UCSD-AML1 (cell line): ENCODE measurements around the gene OR5A2.
A peak's percentile ranks its signal among the peaks of the same experiment; 100 is the strongest.
"Not testable (repeated sequence)": the region's sequence is repeated elsewhere in the genome, so short reads cannot be mapped to it uniquely, and the experiment has no call there.

Source experiments
- DNase-seq: peaks from one replicate; lab custom pipeline; 2025; ENCODE audit not compliant: unreplicated experiment; lab: John Stamatoyannopoulos, UW

Gene OR5A2

DNA sequence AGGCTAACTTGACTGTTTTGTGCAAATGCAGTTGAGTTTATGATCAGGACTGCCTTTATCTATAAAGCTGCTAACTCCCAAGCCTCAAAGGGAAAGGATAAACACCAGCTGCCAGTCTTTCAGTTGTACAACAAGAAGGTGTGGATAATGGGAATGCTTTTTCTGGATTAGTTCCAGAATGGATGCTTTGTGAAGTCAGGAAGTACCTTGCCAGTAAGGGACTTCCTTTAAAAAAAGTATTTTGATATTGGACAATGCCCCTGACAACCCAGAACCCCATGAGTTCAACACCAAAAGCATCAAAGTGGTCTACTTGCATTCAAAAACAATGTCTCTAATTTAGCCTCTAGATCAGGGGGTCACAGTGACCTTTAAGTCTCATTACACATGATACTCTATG, 32.0 kb downstream of the OR5A2 start:
- DNase-seq, result no peak

DNA sequence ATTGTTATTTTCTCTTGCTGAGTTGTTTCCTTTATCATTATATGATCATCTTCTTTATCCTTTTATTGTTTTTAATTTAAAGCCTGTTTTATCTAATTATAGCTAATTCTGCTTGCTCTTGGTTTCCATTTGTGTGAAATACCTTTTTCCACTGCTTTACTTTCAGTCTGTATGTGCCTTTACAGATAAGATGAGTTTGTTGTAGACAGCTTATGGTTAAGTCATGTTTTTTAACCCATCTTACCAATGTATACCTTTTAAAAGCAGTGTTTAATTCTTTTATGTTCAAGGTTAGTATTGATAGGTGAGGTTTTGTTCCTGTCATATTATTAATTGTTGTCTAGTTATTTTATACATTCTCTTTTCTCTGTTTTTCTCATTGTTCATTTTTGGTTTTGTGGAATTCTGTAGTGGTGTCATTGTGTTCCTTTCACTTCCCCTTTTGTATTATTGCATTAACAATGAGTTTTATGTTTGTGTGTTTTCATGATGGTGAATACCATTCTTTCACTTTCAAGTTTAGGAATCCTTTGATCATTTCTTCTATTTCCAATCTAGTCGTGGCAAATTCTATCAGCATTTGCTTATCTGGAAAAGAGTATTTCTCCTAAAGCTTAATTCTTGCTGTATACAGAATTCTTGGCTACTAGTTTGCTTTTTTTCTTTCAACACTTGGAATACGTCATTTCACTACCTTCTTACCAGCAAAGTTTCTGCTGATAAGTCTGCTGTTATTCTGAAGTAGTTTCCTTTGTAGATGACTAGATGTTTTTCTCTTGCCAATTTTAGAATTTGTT, 45.8 kb downstream of the OR5A2 start:
- DNase-seq, result no peak

DNA sequence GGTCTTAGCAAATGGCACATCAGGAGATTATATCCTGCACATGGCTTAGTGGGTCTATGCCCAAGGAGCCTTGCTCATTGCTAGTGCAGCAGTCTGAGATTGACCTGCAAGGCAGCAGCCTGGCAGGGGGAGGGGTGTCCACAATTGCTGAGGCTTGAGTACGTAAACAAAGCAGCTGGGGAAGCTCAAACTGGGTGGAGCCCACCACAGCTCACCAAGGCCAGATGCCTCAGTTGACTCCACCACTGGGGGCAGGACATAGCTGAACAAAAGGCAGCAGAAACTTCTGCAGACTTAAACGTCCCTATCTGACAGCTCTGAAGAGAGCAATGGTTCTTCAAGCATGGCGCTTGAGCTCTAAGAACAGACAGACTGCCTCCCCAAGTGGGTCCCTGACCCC, 53.9 kb downstream of the OR5A2 start:
- not testable (repeated sequence) for DNase-seq

DNA sequence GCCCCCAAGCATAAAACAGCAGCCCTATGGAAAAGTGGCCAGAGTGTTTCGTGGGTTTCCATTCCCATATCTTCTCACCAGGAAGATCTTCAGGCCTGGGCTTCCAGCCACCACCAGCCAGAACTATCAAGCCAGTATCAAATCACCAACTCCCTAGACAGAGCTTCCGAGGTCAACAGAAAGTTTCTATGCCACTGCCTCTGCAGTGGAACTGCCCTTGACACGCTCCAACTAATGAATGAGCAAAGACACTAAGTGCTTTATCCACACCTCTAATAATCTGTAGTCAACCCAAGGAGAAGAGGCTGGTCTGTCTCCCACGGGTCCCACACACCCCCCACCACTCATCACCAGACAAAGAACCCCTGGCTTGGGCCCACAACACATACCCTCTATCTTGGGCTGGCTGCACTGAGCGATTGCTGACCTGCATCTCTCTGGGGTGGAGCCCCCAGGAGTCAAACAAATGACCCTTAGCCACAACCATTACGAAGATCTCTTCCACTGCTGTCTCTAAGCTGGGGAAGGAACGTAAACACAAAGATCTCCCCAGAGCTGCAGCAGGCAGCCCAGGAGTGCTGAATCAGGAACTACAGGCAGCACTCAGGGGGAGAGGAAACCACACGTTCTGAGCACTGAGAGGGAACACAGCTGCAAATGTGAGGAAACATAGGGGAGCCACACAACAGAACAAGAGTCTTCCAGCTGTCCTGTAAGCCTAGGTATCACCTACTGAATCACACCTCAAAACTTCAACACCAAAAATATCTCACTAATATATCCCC, 57.8 kb downstream of the OR5A2 start:
- peak; percentile 17 for DNase-seq
